Natural killer cell treated with Interleukin-12 subunit alpha and Interleukin-12 subunit beta and Interleukin-15 and Interleukin-18, amount 100 ng/mL, for 72 hours (primary cell): ENCODE results near the gene TIGD7. TPM values are rescaled to one million over a fixed set of nuclear protein-coding genes. Genes with fewer than 3 reads are reported as not detected.

Experiments
- ATAC-seq, 2 donors: fragments of 150-1000 bp; cut with Tn5 transposase in 1 of 2; sonication (Bioruptor Pico), chemical (Tn5 transposase) in 1 of 2; 2 replicates each; pipeline ENCODE4 v1.10.0; 2021
- DNase-seq: peaks from one replicate; pipeline ENCODE4 v3.0.0; 2022; ENCODE audit warnings: low spot score
- H3K27ac Mint-ChIP-seq, 2 donors: 1 replicate in 1 of 2; 2 replicates in 1 of 2; pipeline ENCODE4 v1.8.0; 2022; ENCODE audit warnings: mixed read lengths in 2 of 2, mild to moderate bottlenecking in 1 of 2, moderate library complexity in 1 of 2
- H3K27me3 Mint-ChIP-seq, 2 donors: 1 replicate in 1 of 2; 2 replicates in 1 of 2; pipeline ENCODE4 v1.8.0; 2022; ENCODE audit warnings: mixed read lengths in 2 of 2
- H3K36me3 Mint-ChIP-seq: one replicate; pipeline ENCODE4 v1.8.0; 2022; ENCODE audit warnings: mixed read lengths
- H3K4me1 Mint-ChIP-seq, 2 donors: 1 replicate in 1 of 2; 2 replicates in 1 of 2; pipeline ENCODE4 v1.8.0; 2022; ENCODE audit warnings: low read depth in 2 of 2, mixed read lengths in 2 of 2, mild to moderate bottlenecking in 1 of 2
- H3K4me3 Mint-ChIP-seq: one replicate; pipeline ENCODE4 v1.8.0; 2022; ENCODE audit warnings: mixed read lengths
- H3K9me3 Mint-ChIP-seq: 2 replicates; pipeline ENCODE4 v1.8.0; 2022; ENCODE audit warnings: mixed read lengths
- total RNA-seq, 2 donors: library from RNA; stranded (reverse); gene quantifications; one replicate each; pipeline ENCODE4 v1.2.3, GENCODE V29; 2022

TIGD7 gene
- 1 to 10 TPM; 5.0 to 6.7 TPM for total RNA-seq

- peak; percentile 91 for DNase-seq
- peak within 1 kb of the TSS; percentile 63 to 76 for H3K27ac Mint-ChIP-seq
- H3K4me3 Mint-ChIP-seq, result peak within 1 kb of the TSS; percentile 77
- peaks cover 42% of the 10 kb centered on the region for H3K36me3 Mint-ChIP-seq
- no peaks in the 10 kb centered on the region for H3K27me3 Mint-ChIP-seq
- peak; percentile 99 for ATAC-seq
- H3K4me1 Mint-ChIP-seq, result peaks cover 9 to 17% of the 10 kb centered on the region in 2 donors
- peaks cover 14% of the 10 kb centered on the region for H3K9me3 Mint-ChIP-seq
Measured at GRCh38 chr16:3305109-3306068, at the start of gene TIGD7, which contains the start of gene ZNF75A. Gene TIGD7 (minus strand): TSS chr16:3305430. CDS start chr16:3300614, 4,816 bp downstream. Gene ZNF75A (plus strand): TSS chr16:3305497. CDS start chr16:3308429, 2,932 bp downstream.

- DNase-seq (no peak), ATAC-seq (no peak)
- Mint-ChIP-seq H3K4me1 (no peaks in the 10 kb centered on the region), H3K27ac (no peak overlapping the region), H3K27me3 (peaks cover 9 to 11% of the 10 kb centered on the region in 2 donors), H3K9me3 (no peaks in the 10 kb centered on the region), H3K4me3 (no peak overlapping the region), H3K36me3 (peaks cover 1% of the 10 kb centered on the region)
Measured at GRCh38 chr16:3349175-3349574, 43.9 kb upstream of the TIGD7 start.

- ATAC-seq (no peak), DNase-seq (no peak)
- Mint-ChIP-seq H3K27me3 (peaks cover 8 to 11% of the 10 kb centered on the region in 2 donors), H3K27ac (no peak overlapping the region), H3K36me3 (no peaks in the 10 kb centered on the region), H3K4me1 (no peaks in the 10 kb centered on the region), H3K4me3 (no peak overlapping the region), H3K9me3 (no peaks in the 10 kb centered on the region)
Measured at GRCh38 chr16:3348547-3349167, 43.4 kb upstream of the TIGD7 start.

- no peak for DNase-seq
- Mint-ChIP-seq H3K9me3 (no peaks in the 10 kb centered on the region), H3K27me3 (peaks cover 8 to 11% of the 10 kb centered on the region in 2 donors), H3K27ac (no peak overlapping the region), H3K36me3 (no peaks in the 10 kb centered on the region), H3K4me3 (no peak overlapping the region), H3K4me1 (no peaks in the 10 kb centered on the region)
- ATAC-seq, result no peak
Measured at GRCh38 chr16:3347586-3347985, 42.4 kb upstream of the TIGD7 start.

GRCh38 chr16:3346041-3346440 lies 40.8 kb upstream of the TIGD7 start:
- no peaks in the 10 kb centered on the region for H3K36me3 Mint-ChIP-seq
- peaks cover under 1 to 11% of the 10 kb centered on the region in 2 donors for H3K27me3 Mint-ChIP-seq
- H3K27ac Mint-ChIP-seq, result no peak overlapping the region
- no peaks in the 10 kb centered on the region for H3K9me3 Mint-ChIP-seq
- ATAC-seq (no peak), DNase-seq (no peak)
- H3K4me1 Mint-ChIP-seq, result no peaks in the 10 kb centered on the region
- no peak overlapping the region for H3K4me3 Mint-ChIP-seq

- H3K9me3 Mint-ChIP-seq, result peaks cover 5% of the 10 kb centered on the region
- H3K4me1 Mint-ChIP-seq, result no peaks in the 10 kb centered on the region
- no peak for DNase-seq
Measured at GRCh38 chr16:3328643-3329042, 23.4 kb upstream of the TIGD7 start.

GRCh38 chr16:3328104-3328503 lies 22.9 kb upstream of the TIGD7 start:
- Mint-ChIP-seq H3K4me1 (no peaks in the 10 kb centered on the region), H3K27me3 (no peaks in the 10 kb centered on the region), H3K4me3 (no peak overlapping the region), H3K9me3 (peaks cover 3% of the 10 kb centered on the region), H3K36me3 (peaks cover 20% of the 10 kb centered on the region), H3K27ac (no peak overlapping the region)
- ATAC-seq (no peak), DNase-seq (no peak)

More at GRCh38 chr16:3328643-3329042, 23.4 kb upstream of the TIGD7 start:
- no peak for ATAC-seq
- peaks cover 15% of the 10 kb centered on the region for H3K36me3 Mint-ChIP-seq
- no peak overlapping the region for H3K27ac Mint-ChIP-seq
- no peak overlapping the region for H3K4me3 Mint-ChIP-seq
- H3K27me3 Mint-ChIP-seq, result no peaks in the 10 kb centered on the region

- Mint-ChIP-seq H3K27me3 (no peaks in the 10 kb centered on the region), H3K9me3 (peaks cover 3% of the 10 kb centered on the region), H3K4me1 (no peaks in the 10 kb centered on the region), H3K4me3 (no peak overlapping the region), H3K27ac (no peak overlapping the region), H3K36me3 (peaks cover 24% of the 10 kb centered on the region)
- ATAC-seq, result no peak
- DNase-seq, result no peak
Measured at GRCh38 chr16:3327514-3327913, 22.3 kb upstream of the TIGD7 start.

- H3K9me3 Mint-ChIP-seq, result peaks cover 15% of the 10 kb centered on the region
Measured at GRCh38 chr16:3321816-3322215, 16.6 kb upstream of the TIGD7 start.

GRCh38 chr16:3317315-3317999 lies 12.2 kb upstream of the TIGD7 start:
- H3K27ac Mint-ChIP-seq, result no peak overlapping the region
- no peak for ATAC-seq

More at GRCh38 chr16:3321816-3322215, 16.6 kb upstream of the TIGD7 start:
- ATAC-seq, result no peak
- Mint-ChIP-seq H3K27ac (no peak overlapping the region), H3K4me1 (no peaks in the 10 kb centered on the region), H3K4me3 (no peak overlapping the region), H3K27me3 (no peaks in the 10 kb centered on the region), H3K36me3 (peaks cover 62% of the 10 kb centered on the region)
- DNase-seq, result no peak

GRCh38 chr16:3311496-3311895 lies 6.3 kb upstream of the TIGD7 start:
- H3K4me1 Mint-ChIP-seq, result peaks cover 0 to 12% of the 10 kb centered on the region in 2 donors
- peaks cover 34% of the 10 kb centered on the region for H3K9me3 Mint-ChIP-seq
- DNase-seq (no peak), ATAC-seq (no peak)
- no peak overlapping the region for H3K4me3 Mint-ChIP-seq
- H3K36me3 Mint-ChIP-seq, result peaks cover 80% of the 10 kb centered on the region
- H3K27ac Mint-ChIP-seq, result no peak overlapping the region
- no peaks in the 10 kb centered on the region for H3K27me3 Mint-ChIP-seq

More at GRCh38 chr16:3317315-3317999, 12.2 kb upstream of the TIGD7 start:
- H3K9me3 Mint-ChIP-seq, result peaks cover 39% of the 10 kb centered on the region
- H3K36me3 Mint-ChIP-seq, result peaks cover 88% of the 10 kb centered on the region
- H3K27me3 Mint-ChIP-seq, result no peaks in the 10 kb centered on the region
- DNase-seq, result no peak
- no peak overlapping the region for H3K4me3 Mint-ChIP-seq
- H3K4me1 Mint-ChIP-seq, result no peaks in the 10 kb centered on the region

GRCh38 chr16:3306078-3306477 lies 848 bp upstream of the TIGD7 start:
- Mint-ChIP-seq H3K27ac (peak overlapping the region; percentile 63 to 76), H3K4me1 (peaks cover 9 to 19% of the 10 kb centered on the region in 2 donors), H3K36me3 (peaks cover 42% of the 10 kb centered on the region), H3K27me3 (no peaks in the 10 kb centered on the region), H3K4me3 (peak overlapping the region; percentile 77), H3K9me3 (peaks cover 12% of the 10 kb centered on the region)
- DNase-seq (no peak), ATAC-seq (no peak)

- H3K4me1 Mint-ChIP-seq, result peaks cover 9 to 16% of the 10 kb centered on the region in 2 donors
- H3K4me3 Mint-ChIP-seq, result peak overlapping the region; percentile 77
- H3K27me3 Mint-ChIP-seq, result no peaks in the 10 kb centered on the region
- DNase-seq (no peak), ATAC-seq (no peak)
- peaks cover 16% of the 10 kb centered on the region for H3K9me3 Mint-ChIP-seq
- H3K36me3 Mint-ChIP-seq, result peaks cover 50% of the 10 kb centered on the region
- H3K27ac Mint-ChIP-seq, result peak overlapping the region; percentile 63 to 76
Measured at GRCh38 chr16:3304370-3304769, 860 bp downstream of the TIGD7 start.
